DND-41 (cell line): ENCODE measurements around the gene ZEB1.

Experiments
- EZH2 ChIP-seq: IDR thresholded peaks from 3 replicates; pipeline ENCODE4 v1.6.1; 2012; ENCODE audit warnings: borderline replicate concordance, low read depth, mild to moderate bottlenecking, moderate library complexity, low read length, inconsistent platforms; ENCODE audit not compliant: severe bottlenecking
- TF ChIP-seq, protein P1 (sequence below): IDR thresholded peaks from 2 replicates; pipeline ENCODE4 v1.5.1; 2012; ENCODE audit warnings: borderline replicate concordance, low read length, moderate library complexity, mild to moderate bottlenecking; ENCODE audit not compliant: poor library complexity, severe bottlenecking; ENCODE audit errors: extremely low read depth

DNA sequence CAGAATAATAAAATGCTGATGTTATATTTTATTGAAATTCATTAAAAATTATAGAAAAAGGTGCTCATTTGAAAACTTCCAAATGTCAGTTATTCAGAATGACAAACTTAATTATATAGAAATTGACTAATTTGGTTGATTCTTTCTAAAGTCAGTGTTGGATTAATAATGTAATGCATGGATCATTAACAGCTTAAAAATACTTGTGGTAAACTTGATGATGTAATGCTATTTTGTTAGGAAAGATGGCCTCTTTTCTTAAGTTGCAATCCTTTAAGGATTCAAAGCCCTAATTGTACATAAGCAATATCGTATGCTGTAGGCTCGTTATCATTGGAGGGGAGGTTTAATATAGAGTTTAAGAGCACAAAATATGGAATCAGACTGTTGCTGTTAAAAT, 141.2 kb downstream of the ZEB1 start:
- TF ChIP-seq, protein P1, sequence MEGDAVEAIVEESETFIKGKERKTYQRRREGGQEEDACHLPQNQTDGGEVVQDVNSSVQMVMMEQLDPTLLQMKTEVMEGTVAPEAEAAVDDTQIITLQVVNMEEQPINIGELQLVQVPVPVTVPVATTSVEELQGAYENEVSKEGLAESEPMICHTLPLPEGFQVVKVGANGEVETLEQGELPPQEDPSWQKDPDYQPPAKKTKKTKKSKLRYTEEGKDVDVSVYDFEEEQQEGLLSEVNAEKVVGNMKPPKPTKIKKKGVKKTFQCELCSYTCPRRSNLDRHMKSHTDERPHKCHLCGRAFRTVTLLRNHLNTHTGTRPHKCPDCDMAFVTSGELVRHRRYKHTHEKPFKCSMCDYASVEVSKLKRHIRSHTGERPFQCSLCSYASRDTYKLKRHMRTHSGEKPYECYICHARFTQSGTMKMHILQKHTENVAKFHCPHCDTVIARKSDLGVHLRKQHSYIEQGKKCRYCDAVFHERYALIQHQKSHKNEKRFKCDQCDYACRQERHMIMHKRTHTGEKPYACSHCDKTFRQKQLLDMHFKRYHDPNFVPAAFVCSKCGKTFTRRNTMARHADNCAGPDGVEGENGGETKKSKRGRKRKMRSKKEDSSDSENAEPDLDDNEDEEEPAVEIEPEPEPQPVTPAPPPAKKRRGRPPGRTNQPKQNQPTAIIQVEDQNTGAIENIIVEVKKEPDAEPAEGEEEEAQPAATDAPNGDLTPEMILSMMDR = no peak
- TF ChIP-seq EZH2 = no peak
